IgD-negative memory B cell (primary cell): ENCODE data around the gene GNAI1. TPM values are rescaled to one million over a fixed set of nuclear protein-coding genes. Genes with fewer than 3 reads are reported as not detected.

Experiments used
- H3K27ac Mint-ChIP-seq, 3 donors: one replicate each; pipeline ENCODE4 v1.8.0; 2020 to 2022; ENCODE audit warnings: mild to moderate bottlenecking in 3 of 3, mixed read lengths in 3 of 3, moderate library complexity in 1 of 3
- H3K27me3 Mint-ChIP-seq: one replicate; pipeline ENCODE4 v1.8.0; 2021; ENCODE audit warnings: mixed read lengths
- H3K36me3 Mint-ChIP-seq: one replicate; pipeline ENCODE4 v1.8.0; 2020; ENCODE audit warnings: mild to moderate bottlenecking, mixed read lengths
- H3K4me1 Mint-ChIP-seq, 3 donors: one replicate each; pipeline ENCODE4 v1.8.0; 2020 to 2022; ENCODE audit warnings: mixed read lengths in 3 of 3, mild to moderate bottlenecking in 1 of 3
- H3K4me3 Mint-ChIP-seq, 4 donors: one replicate each; pipeline ENCODE4 v1.8.0; 2020 to 2022; ENCODE audit warnings: mild to moderate bottlenecking in 4 of 4, mixed read lengths in 4 of 4, moderate library complexity in 3 of 4
- H3K9me3 Mint-ChIP-seq, 3 donors: one replicate each; pipeline ENCODE4 v1.8.0; 2020 to 2021; ENCODE audit warnings: mixed read lengths in 3 of 3, mild to moderate bottlenecking in 1 of 3
- polyA plus RNA-seq: library from polyadenylated mRNA; unstranded; fragments of 300-500 nt; fragmentation: Illumina TruSeq; gene quantifications from one replicate; pipeline ENCODE4 v1.2.3, GENCODE V29; 2021

GNAI1 gene
- polyA plus RNA-seq, 1 donor from 2014 or later = 0.10 TPM

DNA sequence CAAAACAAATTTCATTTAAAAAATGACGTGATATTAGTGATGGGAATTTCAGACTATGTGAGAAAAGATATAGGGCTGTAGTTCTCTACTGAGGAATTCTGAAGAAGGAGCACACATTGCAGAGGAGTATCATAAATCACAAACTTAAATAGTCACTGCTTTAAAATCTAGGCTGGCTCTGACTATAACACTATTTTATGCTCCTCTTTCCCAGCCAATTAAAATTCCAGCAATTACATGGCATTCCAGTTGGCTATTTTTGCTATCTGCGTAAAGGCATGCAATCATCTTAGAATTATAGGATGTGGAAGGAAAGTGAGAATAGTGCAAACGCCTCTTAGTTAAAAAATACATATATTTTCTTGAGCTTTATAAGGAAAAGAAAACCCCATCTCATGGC is 123.1 kb downstream of the GNAI1 start:
- Mint-ChIP-seq H3K4me1 (no peaks in the 10 kb centered on the region), H3K36me3 (no peaks in the 10 kb centered on the region), H3K4me3 (no peak overlapping the region), H3K9me3 (peaks cover 0 to 11% (median 6%) of the 10 kb centered on the region in 3 donors), H3K27ac (no peak overlapping the region), H3K27me3 (no peaks in the 10 kb centered on the region)

DNA sequence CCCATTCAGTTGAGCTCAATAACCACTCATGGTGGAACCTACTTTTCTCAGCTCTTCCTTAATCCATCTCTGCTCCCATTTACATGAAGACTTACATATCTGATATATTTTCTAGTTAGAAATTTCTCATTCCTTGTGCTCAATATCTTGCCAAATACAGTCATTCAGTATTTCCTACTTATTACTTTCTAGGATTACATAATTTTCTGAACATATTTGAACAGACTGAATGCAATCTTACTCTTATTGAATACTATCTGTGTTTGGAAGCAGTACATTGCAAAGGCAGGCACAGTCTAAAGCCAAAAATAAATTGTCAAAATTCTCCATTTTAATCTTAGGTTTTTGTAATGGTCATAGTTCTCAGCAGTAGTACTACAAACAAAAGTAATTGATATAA is 126.0 kb downstream of the GNAI1 start:
- Mint-ChIP-seq H3K27ac (no peak overlapping the region), H3K36me3 (no peaks in the 10 kb centered on the region), H3K27me3 (no peaks in the 10 kb centered on the region), H3K9me3 (peaks cover 0 to 11% (median 4%) of the 10 kb centered on the region in 3 donors), H3K4me1 (no peaks in the 10 kb centered on the region), H3K4me3 (no peak overlapping the region)

GRCh38 chr7:80263333-80263732 is 128.7 kb downstream of the GNAI1 start:
- Mint-ChIP-seq H3K27me3 (no peaks in the 10 kb centered on the region), H3K36me3 (no peaks in the 10 kb centered on the region), H3K9me3 (peaks cover 0 to 6% (median 4%) of the 10 kb centered on the region in 3 donors), H3K27ac (no peak overlapping the region), H3K4me3 (no peak overlapping the region), H3K4me1 (no peaks in the 10 kb centered on the region)

DNA sequence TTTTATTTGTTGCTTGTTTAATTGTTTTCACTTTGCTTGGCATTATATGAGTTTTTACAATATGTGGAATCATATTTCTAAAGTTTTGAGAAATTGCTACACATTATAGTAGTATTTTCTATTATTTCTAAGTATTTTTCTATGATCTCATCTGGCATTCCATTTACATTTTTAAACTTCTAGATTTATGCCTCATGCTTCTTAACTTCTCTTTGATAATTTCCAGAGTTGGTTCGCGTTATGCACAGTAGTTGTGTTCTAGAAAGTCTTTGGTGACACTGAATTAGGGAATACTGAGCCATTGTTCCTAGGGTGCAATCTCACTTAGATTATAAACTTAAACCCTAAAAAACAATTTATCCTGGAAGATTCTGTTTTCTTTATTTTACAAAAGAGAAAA is 129.2 kb downstream of the GNAI1 start:
- no peaks in the 10 kb centered on the region for H3K27me3 Mint-ChIP-seq
- no peak overlapping the region for H3K27ac Mint-ChIP-seq
- no peaks in the 10 kb centered on the region for H3K4me1 Mint-ChIP-seq
- peaks cover 0 to 6% (median 4%) of the 10 kb centered on the region in 3 donors for H3K9me3 Mint-ChIP-seq
- no peak overlapping the region for H3K4me3 Mint-ChIP-seq
- no peaks in the 10 kb centered on the region for H3K36me3 Mint-ChIP-seq

DNA sequence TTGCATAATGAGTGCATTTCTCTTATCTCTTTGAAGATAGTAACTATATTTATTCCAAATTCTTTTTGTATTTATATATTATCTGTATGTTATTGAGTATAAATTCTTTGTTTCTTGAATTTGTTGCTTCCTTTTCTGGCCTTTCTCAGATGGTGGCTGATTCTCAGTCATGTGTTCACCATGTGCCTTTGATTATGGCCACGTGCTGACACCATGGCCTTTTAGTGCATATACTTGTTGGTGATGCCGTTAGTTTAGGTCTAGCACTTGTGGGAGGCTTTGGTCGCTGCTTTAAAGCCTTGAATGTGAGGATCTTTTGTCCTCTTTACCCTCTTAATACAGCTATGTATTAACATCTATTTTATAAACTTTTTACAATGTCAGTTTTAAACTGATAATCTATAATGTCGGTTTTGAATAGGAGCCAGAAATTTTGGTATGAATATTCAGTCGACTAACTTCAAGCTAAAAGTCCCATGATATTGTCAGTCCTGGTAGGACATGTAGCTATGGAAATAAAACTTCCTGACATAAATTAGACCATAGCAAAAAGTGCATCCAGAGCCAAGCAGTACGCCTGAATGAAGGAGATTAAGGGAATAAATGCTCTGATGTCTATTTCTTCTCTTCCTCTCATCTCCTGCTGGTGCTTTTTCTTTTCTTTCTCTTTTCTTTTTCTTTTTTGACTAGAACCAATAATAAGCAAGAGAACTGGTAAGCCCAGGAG is 130.3 kb downstream of the GNAI1 start:
- Mint-ChIP-seq H3K4me1 (no peaks in the 10 kb centered on the region), H3K27ac (no peak overlapping the region), H3K36me3 (no peaks in the 10 kb centered on the region), H3K9me3 (peaks cover 0 to 5% (median 4%) of the 10 kb centered on the region in 3 donors), H3K4me3 (no peak overlapping the region), H3K27me3 (no peaks in the 10 kb centered on the region)

GRCh38 chr7:80272560-80273239 is 138.1 kb downstream of the GNAI1 start:
- no peak overlapping the region for H3K27ac Mint-ChIP-seq
- H3K27me3 Mint-ChIP-seq = no peaks in the 10 kb centered on the region
- no peak overlapping the region for H3K4me3 Mint-ChIP-seq
- H3K4me1 Mint-ChIP-seq = no peaks in the 10 kb centered on the region
- H3K9me3 Mint-ChIP-seq = peaks cover 0 to 5% (median 4%) of the 10 kb centered on the region in 3 donors
- no peaks in the 10 kb centered on the region for H3K36me3 Mint-ChIP-seq

DNA sequence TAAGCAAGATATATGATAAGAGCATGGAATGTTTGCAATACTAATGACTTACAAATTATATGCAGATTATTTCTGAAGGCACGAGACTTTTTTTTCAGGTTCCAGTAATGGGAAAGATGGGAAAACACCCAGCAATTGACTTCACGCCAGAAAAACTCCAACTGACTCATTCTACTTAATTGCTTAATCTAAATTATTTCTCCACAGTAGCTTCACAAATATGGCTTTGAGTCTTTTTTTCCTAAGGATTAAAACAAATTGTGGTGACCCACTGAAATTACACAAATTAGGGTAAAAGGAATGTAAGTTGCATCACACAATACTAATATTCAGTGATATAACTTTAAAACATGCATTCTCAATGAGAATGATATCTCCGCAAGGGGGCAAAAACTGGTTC is 138.7 kb downstream of the GNAI1 start:
- peaks cover 0 to 5% (median 4%) of the 10 kb centered on the region in 3 donors for H3K9me3 Mint-ChIP-seq
- H3K36me3 Mint-ChIP-seq = no peaks in the 10 kb centered on the region
- H3K4me3 Mint-ChIP-seq = no peak overlapping the region
- no peak overlapping the region for H3K27ac Mint-ChIP-seq
- no peaks in the 10 kb centered on the region for H3K4me1 Mint-ChIP-seq
- H3K27me3 Mint-ChIP-seq = no peaks in the 10 kb centered on the region

GRCh38 chr7:80275192-80275605 is 140.6 kb downstream of the GNAI1 start:
- Mint-ChIP-seq H3K36me3 (no peaks in the 10 kb centered on the region), H3K9me3 (peaks cover 0 to 2% (median 0%) of the 10 kb centered on the region in 3 donors), H3K4me1 (no peaks in the 10 kb centered on the region), H3K27ac (no peak overlapping the region), H3K4me3 (no peak overlapping the region), H3K27me3 (no peaks in the 10 kb centered on the region)
